ENCODE data around the gene CCDC54. TPM values are rescaled to one million over a fixed set of nuclear protein-coding genes. Genes with fewer than 3 reads are reported as not detected.

The CCDC54 gene
- total RNA-seq, 2 donors from 2014 or later = 5.4 TPM; not detected in 1

GRCh38 chr3:107370907-107371306, 6.3 kb upstream of the CCDC54 start:
- Histone ChIP-seq H3K36me3 (no peaks in the 10 kb centered on the region), H3K4me3 (no peak overlapping the region), H3K9me3 (no peaks in the 10 kb centered on the region), H3K4me1 (replicated peaks) (no peaks in the 10 kb centered on the region), H3K27me3 (replicated peaks; ENCODE audit: insufficient read depth) (no peaks in the 10 kb centered on the region), H3K27ac (no peak overlapping the region)
- DNase-seq (ENCODE audit: low spot score) = no peak
- 51% methylated on average over 2 of the region's 2 CpGs for WGBS
- no peak for TF ChIP-seq POLR2A (IDR thresholded peaks at IDR 0.05)
- TF ChIP-seq CTCF (IDR thresholded peaks at IDR 0.05) = no peak
- TF ChIP-seq POLR2AphosphoS5 (IDR thresholded peaks at IDR 0.05) = no peak
- intact Hi-C loops (cut with DNase I) = no loop called here

- Histone ChIP-seq H3K9me3 (no peaks in the 10 kb centered on the region), H3K4me3 (no peak overlapping the region), H3K36me3 (no peaks in the 10 kb centered on the region), H3K27me3 (replicated peaks; ENCODE audit: insufficient read depth) (no peaks in the 10 kb centered on the region), H3K27ac (no peak overlapping the region), H3K4me1 (replicated peaks) (no peaks in the 10 kb centered on the region)
- no peak for DNase-seq (ENCODE audit: low spot score)
- TF ChIP-seq CTCF (IDR thresholded peaks at IDR 0.05) = no peak
- no peak for TF ChIP-seq POLR2AphosphoS5 (IDR thresholded peaks at IDR 0.05)
- no peak for TF ChIP-seq POLR2A (IDR thresholded peaks at IDR 0.05)
- intact Hi-C loops (cut with DNase I) = no loop called here
- 85% methylated on average over 6 of the region's 6 CpGs for WGBS
Observed at GRCh38 chr3:107372506-107372905, 4.7 kb upstream of the CCDC54 start.

- H3K4me1 ChIP-seq (replicated peaks) = no peaks in the 10 kb centered on the region
- 71% methylated on average over 6 of the region's 6 CpGs for WGBS
- H3K9me3 ChIP-seq = no peaks in the 10 kb centered on the region
- no peak overlapping the region for H3K27ac ChIP-seq
- no peak for DNase-seq (ENCODE audit: low spot score)
- no peaks in the 10 kb centered on the region for H3K27me3 ChIP-seq (replicated peaks; ENCODE audit: insufficient read depth)
- intact Hi-C loops (cut with DNase I) = no loop called here
- no peaks in the 10 kb centered on the region for H3K36me3 ChIP-seq
- TF ChIP-seq POLR2A (IDR thresholded peaks at IDR 0.05) (no peak), CTCF (IDR thresholded peaks at IDR 0.05) (no peak), POLR2AphosphoS5 (IDR thresholded peaks at IDR 0.05) (no peak)
- no peak overlapping the region for H3K4me3 ChIP-seq
Observed at GRCh38 chr3:107373896-107374295, 3.3 kb upstream of the CCDC54 start.

GRCh38 chr3:107375682-107376081, 1.6 kb upstream of the CCDC54 start:
- DNase-seq (ENCODE audit: low spot score) = no peak
- WGBS = 65% methylated on average over 2 of the region's 2 CpGs
- H3K27ac ChIP-seq = no peak overlapping the region
- no peaks in the 10 kb centered on the region for H3K9me3 ChIP-seq
- H3K36me3 ChIP-seq = no peaks in the 10 kb centered on the region
- no peaks in the 10 kb centered on the region for H3K4me1 ChIP-seq (replicated peaks)
- no peak overlapping the region for H3K4me3 ChIP-seq
- intact Hi-C loops (cut with DNase I) = no loop called here
- no peaks in the 10 kb centered on the region for H3K27me3 ChIP-seq (replicated peaks; ENCODE audit: insufficient read depth)
- no peak for TF ChIP-seq POLR2A (IDR thresholded peaks at IDR 0.05)
- no peak for TF ChIP-seq CTCF (IDR thresholded peaks at IDR 0.05)
- TF ChIP-seq POLR2AphosphoS5 (IDR thresholded peaks at IDR 0.05) = no peak

GRCh38 chr3:107382631-107383030, 5.4 kb downstream of the CCDC54 start:
- H3K9me3 ChIP-seq = no peaks in the 10 kb centered on the region
- intact Hi-C loops (cut with DNase I) = no loop called here
- TF ChIP-seq POLR2A (IDR thresholded peaks at IDR 0.05) = no peak
- peak; percentile 9 for TF ChIP-seq POLR2AphosphoS5 (IDR thresholded peaks at IDR 0.05)
- no peak overlapping the region for H3K27ac ChIP-seq
- no peak overlapping the region for H3K4me3 ChIP-seq
- no peaks in the 10 kb centered on the region for H3K27me3 ChIP-seq (replicated peaks; ENCODE audit: insufficient read depth)
- no peaks in the 10 kb centered on the region for H3K4me1 ChIP-seq (replicated peaks)
- WGBS = 14% methylated on average over 4 of the region's 4 CpGs
- no peaks in the 10 kb centered on the region for H3K36me3 ChIP-seq
- no peak for DNase-seq (ENCODE audit: low spot score)

Data from prostate gland (tissue), 2 donors.